RWPE1 (cell line): ENCODE results near the gene BRAP.

Source experiments
- CTCF ChIA-PET: fragments of 350-600 bp; sonication (Branson Sonifier 250); formaldehyde crosslinking; extraction: SDS; loops from one replicate; lab custom pipeline; 2021; lab: Yijun Ruan, JAX
- POLR2A ChIA-PET: fragments of 400-600 bp; formaldehyde crosslinking; extraction: SDS; loops from one replicate; lab custom pipeline; 2020; ENCODE audit warnings: antibody characterized with exemption; ENCODE audit not compliant: low non-redundant PET; lab: Yijun Ruan, JAX
- DNase-seq: peaks from one replicate; pipeline ENCODE4 v3.0.0; 2012; ENCODE audit warnings: low spot score
- H3K27ac ChIP-seq: fragments of 450-650 bp; 2 replicates; pipeline ENCODE4 v1.5.1; 2017
- CTCF ChIP-seq: fragments of 450-650 bp; conservative IDR thresholded peaks from 2 replicates; pipeline ENCODE4 v1.5.1; 2017; ENCODE audit warnings: low read depth, mild to moderate bottlenecking

The BRAP gene

GRCh38 chr12:111640506-111640905 is 45.2 kb downstream of the BRAP start:
- CTCF ChIA-PET, result interaction anchor here (0.7 kb wide), 1 partner anchor 30 kb away, joined by 3 read pairs; no protein-coding TSS in a partner anchor

GRCh38 chr12:111638556-111638955 is 47.2 kb downstream of the BRAP start:
- no peak for DNase-seq
- ChIA-PET POLR2A (no interaction called here), CTCF (no interaction called here)
- no peak overlapping the region for H3K27ac ChIP-seq
- TF ChIP-seq CTCF, result no peak

More at GRCh38 chr12:111640506-111640905, 45.2 kb downstream of the BRAP start:
- H3K27ac ChIP-seq, result no peak overlapping the region
- no peak for TF ChIP-seq CTCF
- no peak for DNase-seq
- POLR2A ChIA-PET, result no interaction called here

- TF ChIP-seq CTCF, result no peak
- H3K27ac ChIP-seq, result no peak overlapping the region
- CTCF ChIA-PET, result no interaction called here
- POLR2A ChIA-PET, result no interaction called here
- no peak for DNase-seq
Measured at GRCh38 chr12:111636209-111636945, 49.4 kb downstream of the BRAP start.

GRCh38 chr12:111635524-111635923 is 50.2 kb downstream of the BRAP start:
- TF ChIP-seq CTCF, result no peak
- CTCF ChIA-PET, result interaction anchor here (0.6 kb wide), 2 partner anchors 9 to 987 kb away, joined by 3 to 4 read pairs; no protein-coding TSS in a partner anchor
- POLR2A ChIA-PET, result no interaction called here
- no peak for DNase-seq
- H3K27ac ChIP-seq, result no peak overlapping the region

GRCh38 chr12:111628505-111629260 is 57.1 kb downstream of the BRAP start:
- TF ChIP-seq CTCF, result no peak
- DNase-seq, result no peak
- ChIA-PET CTCF (no interaction called here), POLR2A (interaction anchor here (0.6 kb wide), 1 partner anchor 1008 kb away, joined by 3 read pairs; no protein-coding TSS in a partner anchor)
- H3K27ac ChIP-seq, result no peak overlapping the region

- CTCF ChIA-PET, result interaction anchor here (0.5 kb wide), 1 partner anchor 9 kb away, joined by 4 read pairs; no protein-coding TSS in a partner anchor
- POLR2A ChIA-PET, result no interaction called here
Measured at GRCh38 chr12:111626230-111626629, 59.5 kb downstream of the BRAP start.

More at GRCh38 chr12:111626230-111626629, 59.5 kb downstream of the BRAP start:
- no peak overlapping the region for H3K27ac ChIP-seq
- no peak for TF ChIP-seq CTCF
- no peak for DNase-seq
